NCI-H1436 treated with DMSO at 0.1 percent for 48 hours (cell line): ENCODE results near the gene PSEN2.

Source experiments
- DNase-seq: peaks from one replicate; lab custom pipeline; 2025; lab: John Stamatoyannopoulos, UW

PSEN2 gene

DNA sequence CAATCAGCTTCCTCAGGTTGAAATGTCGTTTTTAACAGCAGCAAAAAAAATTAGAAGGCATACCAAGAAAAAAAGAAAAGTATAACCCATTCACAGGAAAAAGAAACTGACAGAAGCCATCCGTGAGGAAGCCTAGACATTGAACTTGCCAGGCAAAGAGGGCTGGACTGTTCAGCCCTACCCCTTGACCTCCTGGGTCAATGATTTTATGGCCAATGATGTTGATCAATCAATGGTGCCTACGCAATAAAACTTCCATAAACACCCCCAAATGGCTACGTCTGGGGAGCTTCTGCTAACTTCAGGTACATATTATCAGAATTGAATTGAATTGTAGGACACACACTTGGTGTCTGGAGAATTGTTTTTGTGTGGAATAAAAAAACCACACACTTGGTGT is 4.8 kb upstream of the PSEN2 start:
- DNase-seq: no peak

DNA sequence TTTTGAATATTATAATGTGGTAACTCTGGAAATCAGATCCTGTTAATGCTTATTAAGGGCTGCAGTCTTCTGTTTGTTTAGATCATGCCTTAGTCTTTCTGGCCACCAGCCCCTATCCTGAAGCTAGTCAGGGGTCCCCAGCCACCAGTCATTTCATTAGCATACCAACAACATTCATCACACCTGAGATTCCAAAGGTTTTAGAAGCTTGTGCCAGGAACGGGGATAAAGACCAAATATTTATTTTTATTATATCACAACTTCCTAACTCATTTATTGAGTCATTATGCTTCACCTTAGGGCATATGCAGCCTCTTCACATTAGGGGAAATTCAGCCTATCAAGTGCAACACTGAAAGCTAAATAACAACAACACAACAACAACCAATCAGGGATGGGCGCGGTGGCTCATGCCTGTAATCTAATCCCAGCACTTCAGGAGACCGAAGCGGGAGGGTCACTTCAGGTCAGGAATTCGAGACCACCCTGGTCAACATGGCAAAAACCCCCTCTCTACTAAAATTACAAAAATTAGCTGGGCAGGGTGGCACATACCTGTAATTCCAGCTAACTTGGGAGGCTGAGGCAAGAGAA is 2.9 kb upstream of the PSEN2 start:
- no peak for DNase-seq

DNA sequence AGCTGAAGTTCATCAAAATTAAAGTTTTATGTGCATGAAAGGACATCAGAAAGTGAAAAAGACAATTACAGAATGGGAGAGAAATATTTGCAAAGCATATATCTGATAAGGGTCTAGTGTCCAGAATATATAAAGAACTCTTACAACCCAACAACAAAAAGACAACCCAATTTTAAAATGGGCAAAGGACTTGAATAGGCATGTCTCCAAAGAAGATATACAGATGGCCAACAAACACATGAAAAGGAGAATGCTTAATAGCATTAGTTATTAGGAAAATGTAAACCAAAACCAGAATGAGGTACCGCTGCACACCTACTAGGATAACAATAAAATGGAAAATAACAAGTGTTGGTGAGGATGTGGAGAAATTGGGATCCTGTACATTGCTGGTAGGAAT is 1.7 kb upstream of the PSEN2 start:
- DNase-seq: no peak

DNA sequence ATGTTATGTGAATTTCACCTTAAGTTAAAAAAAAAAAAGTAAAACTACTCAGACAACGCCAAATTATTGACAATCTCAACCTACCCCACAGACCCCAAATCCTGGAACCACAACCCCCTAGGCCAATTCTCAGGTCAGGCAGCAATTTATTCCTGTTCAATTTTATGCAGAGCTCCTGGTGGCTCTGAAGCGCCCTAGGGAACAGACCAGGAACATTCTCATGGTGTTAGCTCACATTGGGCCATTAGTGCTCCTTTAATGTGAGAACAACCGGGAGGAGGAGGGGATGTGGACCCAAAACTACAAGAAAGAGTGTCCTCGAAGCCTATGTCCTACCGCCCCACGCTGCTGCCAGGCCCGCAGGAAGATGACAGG is 403 bp upstream of the PSEN2 start:
- no peak for DNase-seq

DNA sequence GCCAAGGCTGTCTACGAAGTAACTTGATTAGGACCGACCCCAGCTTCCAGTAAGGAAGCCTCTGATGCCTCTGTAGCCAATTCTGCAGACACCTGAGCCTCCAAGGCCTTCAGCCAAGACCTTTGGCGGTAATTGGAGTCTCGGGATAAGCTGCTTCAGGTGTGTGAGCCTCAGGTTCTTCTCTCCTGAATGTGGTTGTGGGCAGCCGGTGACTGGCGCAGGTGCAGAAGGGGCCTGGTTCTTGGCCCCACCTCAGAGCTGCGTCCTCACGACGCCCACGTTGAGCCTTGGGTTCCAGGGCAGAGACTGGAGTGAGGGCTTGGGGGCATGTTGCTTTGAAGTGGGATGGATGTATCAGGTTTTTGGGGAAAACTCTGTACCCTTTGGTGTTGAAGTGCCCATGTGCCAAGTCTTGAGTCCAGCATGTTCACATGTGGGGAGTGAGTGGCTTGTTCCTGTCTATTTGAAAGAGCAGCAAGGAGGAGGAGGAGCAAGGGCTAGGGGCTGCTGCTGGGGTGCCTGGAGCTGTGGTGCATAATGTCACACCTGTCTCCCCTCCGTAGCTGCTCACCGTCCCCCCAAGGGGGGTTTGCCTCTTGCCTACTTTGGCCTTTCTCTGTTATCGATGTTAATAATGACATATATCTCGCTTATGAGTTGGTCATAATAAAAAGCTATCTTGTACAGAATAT is 1.4 kb downstream of the PSEN2 start:
- no peak for DNase-seq

DNA sequence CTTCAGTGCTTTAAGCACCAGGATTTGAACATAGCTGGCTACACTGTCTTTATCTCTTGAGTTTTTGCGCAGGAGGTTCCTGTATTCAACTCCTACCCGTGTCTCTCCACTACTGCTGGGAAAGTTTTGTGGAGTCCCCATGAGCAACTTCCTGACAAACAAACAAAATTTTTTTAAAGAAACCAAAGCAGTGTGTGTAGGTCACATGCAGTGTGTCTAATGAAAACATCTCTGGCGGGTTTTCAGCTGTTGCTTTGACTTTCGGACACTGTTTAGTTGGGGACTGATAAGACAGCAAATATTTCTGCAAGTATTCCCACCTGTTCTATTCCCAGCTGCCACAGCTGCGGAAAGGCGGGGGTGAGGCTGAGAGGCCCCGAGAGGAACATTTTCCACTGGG is 2.0 kb downstream of the PSEN2 start:
- no peak for DNase-seq

DNA sequence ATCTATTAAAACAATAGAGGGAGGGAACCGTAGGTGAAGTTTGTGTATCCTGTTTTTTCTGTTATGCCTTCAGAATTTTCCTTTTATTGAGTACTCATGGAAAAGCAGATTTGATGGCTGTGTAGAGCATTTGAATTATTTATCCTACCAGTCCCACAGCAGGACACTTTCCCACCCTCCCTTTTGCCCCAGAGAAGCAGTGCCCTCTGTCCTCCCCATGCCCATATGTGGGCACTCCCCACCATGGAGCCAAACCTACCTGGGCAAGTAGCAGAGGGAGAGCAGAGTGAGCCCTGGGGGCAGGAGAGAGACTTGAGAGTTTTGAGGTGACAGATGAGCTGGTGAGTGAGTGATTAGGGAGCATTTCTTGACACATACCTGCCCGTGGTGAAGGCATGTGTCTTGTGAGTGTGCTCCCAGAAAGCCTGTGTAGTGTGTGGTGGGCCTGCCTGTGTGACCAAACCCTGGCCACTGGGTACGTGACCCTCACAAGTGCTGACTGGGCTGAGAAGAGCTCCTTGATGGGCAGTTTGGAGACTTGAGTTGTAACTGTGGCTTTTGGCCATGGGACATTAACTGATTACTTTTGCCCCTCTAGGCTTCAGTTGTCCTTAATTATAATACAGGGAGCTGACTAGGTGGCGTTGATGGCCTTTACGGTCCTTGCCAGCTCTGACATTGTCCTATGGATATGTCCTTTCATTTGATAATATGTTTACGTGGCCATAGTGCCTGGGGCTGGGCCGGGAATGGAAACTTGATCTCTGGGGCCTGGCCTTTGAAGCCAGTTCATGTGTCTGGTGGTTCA is 3.6 kb downstream of the PSEN2 start:
- no peak for DNase-seq

DNA sequence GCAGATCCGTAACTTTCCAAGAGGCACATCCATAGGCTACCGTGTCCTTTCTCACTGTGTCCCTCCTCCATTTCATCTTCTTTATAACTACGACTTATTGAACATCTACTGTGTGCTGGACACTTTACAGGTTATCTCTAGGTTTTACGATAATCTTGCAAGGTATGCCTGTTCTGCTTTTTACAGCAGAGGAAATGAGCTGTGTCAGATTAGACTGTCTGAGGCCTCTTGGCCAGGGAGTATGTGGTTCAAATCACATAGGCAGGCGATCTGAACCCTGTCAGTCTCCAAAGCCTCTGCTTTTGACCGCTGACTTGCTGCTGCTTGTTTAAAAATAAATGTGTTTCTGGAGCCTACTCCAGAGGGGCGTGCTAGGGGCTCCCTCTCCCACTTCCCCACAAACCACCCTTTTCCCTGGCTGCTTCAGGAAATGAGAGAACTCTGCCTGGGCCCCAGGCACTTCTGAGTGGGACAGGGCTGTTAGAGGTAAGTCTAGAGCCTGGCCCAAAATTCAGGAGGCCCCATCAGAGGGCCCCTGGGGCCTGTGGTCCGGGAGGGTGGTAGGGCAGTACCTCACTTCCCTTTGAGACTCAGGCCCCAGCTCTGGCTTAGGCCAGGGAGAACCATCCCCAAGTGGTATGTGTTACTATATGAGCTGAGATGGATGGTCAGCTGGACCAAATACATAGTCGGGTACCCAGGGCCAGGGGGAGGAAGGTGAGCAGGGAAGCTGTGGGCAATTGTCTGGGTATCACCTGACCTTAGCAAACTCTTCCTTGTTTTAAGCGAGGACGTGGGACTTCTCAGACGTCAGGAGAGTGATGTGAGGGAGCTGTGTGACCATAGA is 4.4 kb downstream of the PSEN2 start:
- DNase-seq: no peak

DNA sequence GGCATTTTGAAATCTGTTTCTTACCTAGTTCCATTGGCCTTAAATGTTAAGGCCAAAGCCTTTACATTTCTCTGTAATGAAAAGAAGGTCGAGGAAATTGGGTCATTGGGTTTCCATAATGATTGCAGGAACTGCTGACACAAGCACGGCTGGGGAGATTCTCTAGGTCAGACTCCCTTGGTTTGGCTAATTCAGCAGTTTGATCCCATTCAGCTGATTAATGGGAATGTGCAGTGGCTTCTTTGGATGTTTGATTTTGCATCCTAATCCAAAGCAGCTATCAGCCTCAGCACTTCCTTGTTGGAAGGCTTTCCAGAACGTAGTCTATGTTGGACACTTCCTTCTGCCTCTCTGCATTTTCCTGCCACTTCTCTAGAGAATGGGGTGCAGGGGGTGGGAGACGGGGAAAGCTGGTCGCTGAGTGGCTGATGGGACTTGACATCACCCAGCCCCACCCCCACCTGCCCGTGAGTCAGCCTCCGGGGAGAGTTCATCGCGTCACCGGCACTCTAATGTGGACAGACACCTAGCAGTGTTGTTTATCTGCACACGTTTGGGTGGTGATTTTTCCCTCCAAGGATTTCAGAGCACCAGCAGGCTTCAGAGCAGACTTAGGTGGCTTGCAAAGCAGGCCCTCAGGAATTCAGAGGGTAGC is 5.4 kb downstream of the PSEN2 start:
- DNase-seq: peak; percentile 23

DNA sequence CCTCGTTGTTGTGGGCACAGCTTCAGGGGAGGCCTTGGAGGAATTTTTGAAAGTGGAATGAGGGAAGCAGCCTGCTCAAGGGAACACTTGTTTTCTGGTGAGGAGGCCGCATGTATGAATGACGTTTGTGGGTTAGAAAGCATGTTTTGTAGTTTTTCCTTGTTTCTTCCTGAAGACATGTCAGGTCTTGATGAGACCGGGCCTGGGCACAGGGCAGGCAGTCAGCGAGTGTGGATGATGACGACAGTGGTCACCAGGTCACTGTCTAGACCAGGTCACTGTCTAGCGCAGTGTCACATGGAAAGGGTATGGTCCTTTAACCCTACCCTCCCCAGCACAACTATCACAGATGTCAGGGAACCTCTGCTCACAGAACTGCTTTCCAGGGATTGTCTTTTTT is 7.3 kb downstream of the PSEN2 start:
- DNase-seq: no peak

DNA sequence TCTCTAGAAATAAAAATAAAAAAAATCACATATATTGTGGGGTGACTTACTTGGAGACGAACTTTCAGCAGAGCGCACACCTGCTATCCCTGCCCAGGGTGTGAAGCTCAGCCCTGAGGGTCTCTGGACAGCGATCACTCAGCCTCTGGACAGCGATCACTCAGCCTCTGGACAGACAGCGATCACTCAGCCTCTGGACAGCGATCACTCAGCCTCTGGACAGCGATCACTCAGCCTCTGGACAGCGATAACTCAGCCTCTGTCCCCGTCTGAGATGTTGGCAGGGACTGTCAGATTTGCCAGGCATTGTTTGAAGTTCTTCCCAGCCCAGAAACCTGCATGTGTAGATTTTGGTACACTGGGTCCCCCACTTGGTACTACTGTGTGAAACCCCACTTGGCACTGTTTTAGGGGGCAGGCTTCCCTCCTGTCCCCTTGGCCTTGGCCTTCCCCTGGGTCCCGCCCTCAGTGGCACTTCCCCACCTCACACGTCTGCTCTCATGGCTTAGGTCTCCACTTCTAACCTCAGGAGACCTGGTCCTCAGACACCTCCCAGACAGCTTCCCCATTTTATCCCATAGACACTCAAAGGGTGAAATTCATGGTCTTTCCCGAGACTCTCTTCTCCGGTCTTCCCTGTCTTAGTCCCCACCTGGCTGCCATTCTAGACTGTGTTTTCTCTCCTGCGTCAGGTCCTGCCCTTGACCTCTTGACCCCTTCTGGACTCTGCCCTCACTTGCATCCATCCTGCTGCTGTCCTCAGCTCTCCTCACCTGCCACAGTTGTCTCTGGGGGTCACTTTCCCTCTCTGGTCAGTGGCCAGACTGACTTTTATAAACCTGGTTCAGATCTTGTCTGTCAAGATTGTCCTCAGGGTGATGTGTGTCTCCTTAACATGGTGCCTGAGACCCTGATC is 10.2 kb downstream of the PSEN2 start:
- DNase-seq: no peak

DNA sequence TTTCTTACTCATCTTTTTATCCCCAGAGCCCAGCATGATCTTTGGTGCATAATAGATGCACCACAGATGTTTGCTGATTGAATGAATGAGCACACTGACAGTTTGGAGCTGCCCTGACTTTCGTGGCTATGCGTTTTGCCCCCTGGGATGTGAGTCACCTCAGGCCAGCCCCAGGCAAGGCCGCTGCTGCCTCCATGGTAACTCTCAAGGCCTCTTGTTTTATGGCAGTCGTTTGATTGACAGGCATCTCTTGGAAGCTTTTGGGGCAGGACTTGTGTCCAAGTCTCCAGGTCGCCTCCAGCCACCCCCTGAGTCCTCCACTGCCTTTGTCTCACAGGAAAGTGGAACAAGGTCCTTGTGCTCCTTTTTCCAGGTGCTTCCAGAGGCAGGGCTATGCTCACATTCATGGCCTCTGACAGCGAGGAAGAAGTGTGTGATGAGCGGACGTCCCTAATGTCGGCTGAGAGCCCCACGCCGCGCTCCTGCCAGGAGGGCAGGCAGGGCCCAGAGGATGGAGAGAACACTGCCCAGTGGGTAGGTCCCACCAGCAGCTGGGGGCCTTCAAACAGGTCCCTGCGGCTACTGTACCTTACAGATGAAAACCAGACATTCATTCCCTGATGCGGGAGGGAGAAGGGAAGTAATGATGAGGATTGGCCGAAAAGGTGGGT is 11.2 kb downstream of the PSEN2 start:
- no peak for DNase-seq

DNA sequence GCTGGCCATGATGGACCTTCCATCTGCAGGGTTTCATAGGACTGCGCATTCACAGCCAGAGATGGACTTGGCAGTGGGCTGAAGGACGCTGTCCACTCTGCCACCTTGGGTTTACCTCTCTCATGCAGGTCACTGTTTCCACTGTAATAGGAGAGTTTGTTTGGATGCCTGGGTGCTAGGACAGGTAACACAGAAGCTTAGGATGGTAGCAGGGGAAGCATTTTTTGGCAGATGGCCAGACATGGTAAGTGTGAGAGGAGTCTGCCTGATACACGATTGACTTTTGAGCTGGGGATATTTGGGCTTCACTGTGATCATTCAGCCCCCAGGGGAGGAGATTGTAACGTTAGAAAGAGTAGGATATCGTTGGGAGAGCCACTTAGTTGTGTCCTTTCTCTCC is 11.8 kb downstream of the PSEN2 start:
- no peak for DNase-seq

DNA sequence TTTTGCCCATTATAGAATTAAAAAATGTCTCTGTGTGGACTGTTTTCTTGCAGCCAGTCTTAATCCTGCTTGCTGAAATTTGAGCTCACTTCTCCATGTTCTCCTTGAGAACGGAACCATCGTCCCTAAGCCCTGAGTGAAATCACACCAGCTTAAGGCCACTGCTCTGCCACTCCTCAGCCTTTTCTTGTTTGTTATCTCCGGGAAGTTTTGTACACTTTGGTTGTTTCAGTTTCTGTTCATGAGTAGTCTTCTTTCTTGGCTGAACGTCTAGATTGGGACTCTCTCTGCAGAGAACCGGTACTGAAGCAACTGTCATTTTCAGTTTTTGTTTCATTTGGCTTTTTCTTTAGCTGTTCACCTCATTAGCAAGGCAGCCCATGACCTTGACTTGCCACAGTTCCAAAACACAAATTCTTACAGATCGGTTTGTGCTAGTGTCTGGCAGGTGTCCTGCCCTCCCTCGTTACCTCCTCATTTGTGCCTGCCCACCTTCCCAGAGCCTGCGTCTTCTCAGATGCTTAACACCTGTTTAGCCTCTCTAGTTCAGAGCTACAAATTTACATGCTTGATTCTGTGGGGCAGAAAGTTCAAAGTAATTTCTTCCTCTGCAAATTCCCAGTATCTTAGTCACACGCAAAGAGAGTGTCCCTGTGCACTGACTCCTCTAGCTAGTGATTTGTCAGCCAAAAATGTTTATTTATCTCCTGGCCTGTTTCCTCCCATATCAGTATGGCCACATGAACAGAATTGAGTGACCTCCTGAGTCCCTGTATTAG is 12.4 kb downstream of the PSEN2 start:
- DNase-seq: no peak

DNA sequence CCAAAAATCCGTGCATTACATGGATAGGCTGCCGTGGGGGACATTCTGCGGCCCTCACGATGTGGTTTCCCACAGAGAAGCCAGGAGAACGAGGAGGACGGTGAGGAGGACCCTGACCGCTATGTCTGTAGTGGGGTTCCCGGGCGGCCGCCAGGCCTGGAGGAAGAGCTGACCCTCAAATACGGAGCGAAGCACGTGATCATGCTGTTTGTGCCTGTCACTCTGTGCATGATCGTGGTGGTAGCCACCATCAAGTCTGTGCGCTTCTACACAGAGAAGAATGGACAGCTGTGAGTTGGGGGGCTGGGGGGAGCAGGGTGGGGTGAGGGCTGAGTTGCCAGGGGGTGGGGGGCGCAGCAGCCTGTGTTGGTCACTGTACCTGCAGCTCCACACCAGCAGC is 13.2 kb downstream of the PSEN2 start:
- DNase-seq: no peak

DNA sequence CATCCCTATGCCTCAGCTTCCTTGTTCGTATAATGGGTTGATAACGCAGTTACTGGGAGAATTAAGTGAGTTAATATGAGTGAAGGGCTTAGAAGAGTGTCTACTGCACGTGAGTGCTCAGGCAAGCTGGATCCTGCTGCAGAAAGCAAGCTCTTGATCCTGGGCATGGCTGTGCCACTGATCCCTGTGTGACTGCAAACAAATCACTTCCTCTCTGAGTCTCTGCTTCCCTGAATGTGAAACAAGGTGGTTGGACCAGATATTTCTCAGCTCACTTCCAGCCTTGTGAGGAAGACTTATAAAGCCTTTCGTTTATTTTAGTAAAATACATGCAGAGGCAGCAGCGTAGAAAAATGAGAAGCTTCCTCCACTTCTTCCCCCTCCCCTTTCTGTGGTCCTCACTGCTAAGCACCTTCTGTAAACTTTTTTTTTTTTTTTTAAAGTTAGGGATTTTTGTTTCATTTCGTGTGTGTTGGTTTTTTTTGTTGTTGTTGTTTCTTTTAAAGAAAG is 13.8 kb downstream of the PSEN2 start:
- no peak for DNase-seq

DNA sequence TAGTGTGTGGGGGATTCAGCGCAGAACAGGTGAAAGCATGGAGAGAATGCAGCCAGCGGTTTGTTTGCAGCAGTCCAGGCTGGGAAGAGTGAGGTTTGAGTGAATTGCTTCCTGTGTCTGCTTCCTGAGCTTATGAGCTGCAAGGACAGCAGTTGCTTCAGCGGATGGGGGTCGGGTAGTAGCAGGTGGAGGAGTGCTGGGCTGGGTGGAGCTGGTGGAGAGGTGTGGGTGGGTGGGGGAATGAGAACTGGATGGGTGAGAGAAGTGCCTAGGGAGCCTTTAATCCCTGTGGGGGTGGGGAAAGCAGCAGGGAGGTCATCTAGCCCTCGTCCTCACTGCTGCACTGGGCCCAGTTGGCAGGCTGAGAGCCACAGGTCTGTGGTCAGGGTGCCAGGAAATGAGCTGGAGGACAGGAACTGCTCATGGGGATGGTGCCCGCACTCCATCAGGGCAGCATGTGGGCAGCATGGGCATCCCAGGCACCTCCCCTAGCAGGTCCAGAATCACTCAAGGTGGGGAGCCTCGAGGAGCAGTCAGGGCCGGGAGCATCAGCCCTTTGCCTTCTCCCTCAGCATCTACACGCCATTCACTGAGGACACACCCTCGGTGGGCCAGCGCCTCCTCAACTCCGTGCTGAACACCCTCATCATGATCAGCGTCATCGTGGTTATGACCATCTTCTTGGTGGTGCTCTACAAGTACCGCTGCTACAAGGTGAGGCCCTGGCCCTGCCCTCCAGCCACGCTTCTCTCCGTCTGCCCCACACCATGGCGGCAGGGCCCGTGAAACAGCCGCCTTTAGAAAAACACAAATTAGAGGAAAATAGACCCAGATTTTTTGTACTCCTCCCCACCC is 14.8 kb downstream of the PSEN2 start:
- DNase-seq: no peak
